Measurements from ENCODE around the gene TAS2R19. TPM values are rescaled to one million over a fixed set of nuclear protein-coding genes. Genes with fewer than 3 reads are reported as not detected.
A peak's percentile ranks its signal among the peaks of the same experiment; 100 is the strongest.

TAS2R19 gene
- total and polyA plus RNA-seq, 8 donors: 0.30 to 21.8 (median 6.6) TPM; not detected in 4

- no peaks in the 10 kb centered on the region for H3K27me3 ChIP-seq
- H3K4me1 ChIP-seq: no peaks in the 10 kb centered on the region
- 70 to 86% (median 79%) methylated on average over 2 of the region's 2 CpGs for WGBS, 5 donors
- no peak for DNase-seq
- TF ChIP-seq POLR2A (IDR thresholded peaks at IDR 0.05): no peak
- no peak for TF ChIP-seq POLR2AphosphoS5 (IDR thresholded peaks at IDR 0.05)
- TF ChIP-seq EP300 (IDR thresholded peaks at IDR 0.05): no peak
- TF ChIP-seq CTCF (IDR thresholded peaks at IDR 0.05): no peak
- peaks cover 0 to 22% (median 3%) of the 10 kb centered on the region in 4 donors for H3K36me3 ChIP-seq
- intact Hi-C loops (cut with DNase I; ENCODE audit: low total_unique reads): no loop called here
- H3K27ac ChIP-seq: no peak overlapping the region
- H3K4me3 ChIP-seq: no peak overlapping the region
- no peaks in the 10 kb centered on the region for H3K9me3 ChIP-seq
Observed at GRCh38 chr12:11023387-11023786, 967 bp upstream of the TAS2R19 start.

- H3K27ac ChIP-seq: no peak overlapping the region
- no peaks in the 10 kb centered on the region for H3K36me3 ChIP-seq
- 90 to 100% (median 97%) methylated on average over 1 of the region's 1 CpG for WGBS, 5 donors
- no peak for DNase-seq
- no peaks in the 10 kb centered on the region for H3K9me3 ChIP-seq
- no peak overlapping the region for H3K4me3 ChIP-seq
- H3K4me1 ChIP-seq: peaks cover 5 to 15% (median 8%) of the 10 kb centered on the region in 4 donors
- H3K27me3 ChIP-seq: no peaks in the 10 kb centered on the region
- intact Hi-C loops (cut with DNase I; ENCODE audit: low total_unique reads): no loop called here
- TF ChIP-seq POLR2A (IDR thresholded peaks at IDR 0.05) (no peak), CTCF (IDR thresholded peaks at IDR 0.05) (no peak), POLR2AphosphoS5 (IDR thresholded peaks at IDR 0.05) (no peak), EP300 (IDR thresholded peaks at IDR 0.05) (no peak)
Observed at GRCh38 chr12:11016937-11017336, 5.5 kb downstream of the TAS2R19 start.

GRCh38 chr12:11015775-11016430 is 6.5 kb downstream of the TAS2R19 start:
- TF ChIP-seq CTCF (IDR thresholded peaks at IDR 0.05) (no peak), POLR2AphosphoS5 (IDR thresholded peaks at IDR 0.05) (no peak), POLR2A (IDR thresholded peaks at IDR 0.05) (no peak), EP300 (IDR thresholded peaks at IDR 0.05) (no peak)
- WGBS, 5 donors: 77 to 82% (median 79%) methylated on average over 4 of the region's 4 CpGs
- Histone ChIP-seq H3K36me3 (no peaks in the 10 kb centered on the region), H3K4me3 (no peak overlapping the region), H3K27ac (no peak overlapping the region), H3K27me3 (no peaks in the 10 kb centered on the region), H3K9me3 (no peaks in the 10 kb centered on the region), H3K4me1 (peaks cover 5 to 15% (median 8%) of the 10 kb centered on the region in 4 donors)
- intact Hi-C loops (cut with DNase I; ENCODE audit: low total_unique reads): no loop called here
- DNase-seq: peak in 1 of 2 donors; percentile 57

- Histone ChIP-seq H3K36me3 (no peaks in the 10 kb centered on the region), H3K27me3 (no peaks in the 10 kb centered on the region), H3K4me3 (no peak overlapping the region), H3K9me3 (no peaks in the 10 kb centered on the region), H3K27ac (no peak overlapping the region), H3K4me1 (peaks cover 5 to 15% (median 8%) of the 10 kb centered on the region in 4 donors)
- TF ChIP-seq POLR2A (IDR thresholded peaks at IDR 0.05) (no peak), CTCF (IDR thresholded peaks at IDR 0.05) (no peak), EP300 (IDR thresholded peaks at IDR 0.05) (no peak), POLR2AphosphoS5 (IDR thresholded peaks at IDR 0.05) (no peak)
- no peak for DNase-seq
- intact Hi-C loops (cut with DNase I; ENCODE audit: low total_unique reads): no loop called here
Observed at GRCh38 chr12:11014234-11014633, 8.2 kb downstream of the TAS2R19 start.

Data from stomach (tissue), 9 donors.